ENCODE measurements around the gene UBE3B. TPM values are rescaled to one million over a fixed set of nuclear protein-coding genes. Genes with fewer than 3 reads are reported as not detected.

UBE3B gene
- total RNA-seq, 2 experiments from 2014 or later = 29.8 to 32.3 TPM

GRCh38 chr12:109451400-109451799 lies 26.0 kb upstream of the UBE3B start:
- intact Hi-C loops (cut with micrococcal nuclease) = no loop called here
- ChIA-PET CTCF (interaction anchor here (1.8 kb wide), 1 partner anchor 18 kb away, joined by 8 read pairs; no protein-coding TSS in a partner anchor), POLR2A (no interaction called here)
- Mint-ChIP-seq H3K36me3 (peaks cover 20% of the 10 kb centered on the region), H3K4me3 (no peak overlapping the region), H3K4me1 (ENCODE audit: low read depth) (no peaks in the 10 kb centered on the region), H3K27ac (no peak overlapping the region), H3K27me3 (no peaks in the 10 kb centered on the region), H3K9me3 (no peaks in the 10 kb centered on the region)
- no peak for DNase-seq

- DNase-seq = no peak
- ChIA-PET POLR2A (no interaction called here), CTCF (interaction anchor here (0.8 kb wide), 1 partner anchor 24 kb away, joined by 3 read pairs; no protein-coding TSS in a partner anchor)
- Mint-ChIP-seq H3K9me3 (no peaks in the 10 kb centered on the region), H3K27me3 (no peaks in the 10 kb centered on the region), H3K4me3 (no peak overlapping the region), H3K27ac (no peak overlapping the region), H3K36me3 (peaks cover 27% of the 10 kb centered on the region), H3K4me1 (ENCODE audit: low read depth) (no peaks in the 10 kb centered on the region)
- intact Hi-C loops (cut with micrococcal nuclease) = no loop called here
Observed at GRCh38 chr12:109452489-109452888, 24.9 kb upstream of the UBE3B start.

GRCh38 chr12:109455706-109456105 lies 21.7 kb upstream of the UBE3B start:
- H3K4me1 Mint-ChIP-seq (ENCODE audit: low read depth) = peaks cover 9% of the 10 kb centered on the region
- H3K4me3 Mint-ChIP-seq = no peak overlapping the region
- ChIA-PET POLR2A (interaction anchor here (0.7 kb wide), 1 partner anchor 69 kb away, joined by 5 read pairs; no protein-coding TSS in a partner anchor), CTCF (no interaction called here)
- H3K9me3 Mint-ChIP-seq = no peaks in the 10 kb centered on the region
- no peak for DNase-seq
- no peaks in the 10 kb centered on the region for H3K27me3 Mint-ChIP-seq
- peaks cover 31% of the 10 kb centered on the region for H3K36me3 Mint-ChIP-seq
- intact Hi-C loops (cut with micrococcal nuclease) = no loop called here
- no peak overlapping the region for H3K27ac Mint-ChIP-seq

- ChIA-PET POLR2A (no interaction called here), CTCF (interaction anchor here (1.1 to 1.3 kb wide), 2 partner anchors 25 to 27 kb away, joined by 3 to 5 read pairs; no protein-coding TSS in a partner anchor)
- peak overlapping the region; percentile 69 for H3K27ac Mint-ChIP-seq
- DNase-seq = peak; percentile 20
- intact Hi-C loops (cut with micrococcal nuclease) = no loop called here
- H3K9me3 Mint-ChIP-seq = no peaks in the 10 kb centered on the region
- H3K4me3 Mint-ChIP-seq = no peak overlapping the region
- H3K4me1 Mint-ChIP-seq (ENCODE audit: low read depth) = peaks cover 17% of the 10 kb centered on the region
- peaks cover 25% of the 10 kb centered on the region for H3K36me3 Mint-ChIP-seq
- H3K27me3 Mint-ChIP-seq = no peaks in the 10 kb centered on the region
Observed at GRCh38 chr12:109458086-109458485, 19.3 kb upstream of the UBE3B start.

- H3K4me3 Mint-ChIP-seq = no peak overlapping the region
- intact Hi-C loops (cut with micrococcal nuclease) = no loop called here
- no peaks in the 10 kb centered on the region for H3K9me3 Mint-ChIP-seq
- H3K27ac Mint-ChIP-seq = no peak overlapping the region
- POLR2A ChIA-PET = interaction anchor here (1.1 kb wide), 1 partner anchor 23 kb away, joined by 3 read pairs; no protein-coding TSS in a partner anchor
- H3K36me3 Mint-ChIP-seq = peaks cover 21% of the 10 kb centered on the region
- no peaks in the 10 kb centered on the region for H3K27me3 Mint-ChIP-seq
- peaks cover 24% of the 10 kb centered on the region for H3K4me1 Mint-ChIP-seq (ENCODE audit: low read depth)
- DNase-seq = no peak
- CTCF ChIA-PET = interaction anchor here (1.3 kb wide), 1 partner anchor 26 kb away, joined by 5 read pairs; no protein-coding TSS in a partner anchor
Observed at GRCh38 chr12:109458771-109459208, 18.6 kb upstream of the UBE3B start.

- ChIA-PET CTCF (no interaction called here), POLR2A (interaction anchor here (1.1 kb wide), 1 partner anchor 23 kb away, joined by 3 read pairs; no protein-coding TSS in a partner anchor)
- no peaks in the 10 kb centered on the region for H3K9me3 Mint-ChIP-seq
- H3K27ac Mint-ChIP-seq = no peak overlapping the region
- peaks cover 28% of the 10 kb centered on the region for H3K4me1 Mint-ChIP-seq (ENCODE audit: low read depth)
- DNase-seq = no peak
- no peaks in the 10 kb centered on the region for H3K27me3 Mint-ChIP-seq
- no peak overlapping the region for H3K4me3 Mint-ChIP-seq
- intact Hi-C loops (cut with micrococcal nuclease) = no loop called here
- H3K36me3 Mint-ChIP-seq = peaks cover 19% of the 10 kb centered on the region
Observed at GRCh38 chr12:109459247-109459646, 18.2 kb upstream of the UBE3B start.

GRCh38 chr12:109460538-109460937 lies 16.9 kb upstream of the UBE3B start:
- Mint-ChIP-seq H3K36me3 (peaks cover 14% of the 10 kb centered on the region), H3K4me1 (ENCODE audit: low read depth) (peaks cover 36% of the 10 kb centered on the region), H3K9me3 (no peaks in the 10 kb centered on the region), H3K27me3 (no peaks in the 10 kb centered on the region), H3K4me3 (no peak overlapping the region), H3K27ac (no peak overlapping the region)
- intact Hi-C loops (cut with micrococcal nuclease) = no loop called here
- DNase-seq = no peak
- CTCF ChIA-PET = interaction anchor here (3.6 kb wide), 1 partner anchor 27 kb away, joined by 15 read pairs; no protein-coding TSS in a partner anchor
- POLR2A ChIA-PET = no interaction called here

- Mint-ChIP-seq H3K36me3 (peaks cover 14% of the 10 kb centered on the region), H3K9me3 (no peaks in the 10 kb centered on the region), H3K27ac (no peak overlapping the region), H3K4me3 (no peak overlapping the region), H3K4me1 (ENCODE audit: low read depth) (peaks cover 42% of the 10 kb centered on the region), H3K27me3 (no peaks in the 10 kb centered on the region)
- no peak for DNase-seq
- POLR2A ChIA-PET = no interaction called here
- CTCF ChIA-PET = interaction anchor here (3.6 kb wide), 1 partner anchor 28 kb away, joined by 15 read pairs; no protein-coding TSS in a partner anchor
- intact Hi-C loops (cut with micrococcal nuclease) = no loop called here
Observed at GRCh38 chr12:109461049-109461845, 16.2 kb upstream of the UBE3B start.

GRCh38 chr12:109461846-109462756 lies 15.3 kb upstream of the UBE3B start:
- DNase-seq = no peak
- Mint-ChIP-seq H3K36me3 (peaks cover 12% of the 10 kb centered on the region), H3K4me3 (no peak overlapping the region), H3K27ac (no peak overlapping the region), H3K27me3 (no peaks in the 10 kb centered on the region), H3K4me1 (ENCODE audit: low read depth) (peaks cover 43% of the 10 kb centered on the region), H3K9me3 (no peaks in the 10 kb centered on the region)
- intact Hi-C loops (cut with micrococcal nuclease) = loop anchor here (2.0 kb wide), 1 partner anchor 15 kb away; the partner anchor contains the start of genes KCTD10 and UBE3B
- ChIA-PET POLR2A (no interaction called here), CTCF (interaction anchor here (1.4 to 3.6 kb wide), 2 partner anchors 28 to 34 kb away, joined by 4 to 15 read pairs; no protein-coding TSS in a partner anchor)

GRCh38 chr12:109462868-109463692 lies 14.4 kb upstream of the UBE3B start:
- Mint-ChIP-seq H3K27ac (no peak overlapping the region), H3K9me3 (no peaks in the 10 kb centered on the region), H3K4me1 (ENCODE audit: low read depth) (peaks cover 41% of the 10 kb centered on the region), H3K36me3 (peaks cover 8% of the 10 kb centered on the region), H3K27me3 (no peaks in the 10 kb centered on the region), H3K4me3 (no peak overlapping the region)
- intact Hi-C loops (cut with micrococcal nuclease) = loop anchor here (2.0 kb wide), 1 partner anchor 14 kb away; the partner anchor contains the start of genes KCTD10 and UBE3B
- no peak for DNase-seq
- POLR2A ChIA-PET = no interaction called here
- CTCF ChIA-PET = interaction anchor here (0.8 to 3.6 kb wide), 4 partner anchors 29 to 312 kb away, joined by 3 to 15 read pairs (median 4); no protein-coding TSS in a partner anchor

- no peaks in the 10 kb centered on the region for H3K27me3 Mint-ChIP-seq
- H3K9me3 Mint-ChIP-seq = no peaks in the 10 kb centered on the region
- POLR2A ChIA-PET = no interaction called here
- CTCF ChIA-PET = interaction anchor here (0.8 to 3.6 kb wide), 4 partner anchors 30 to 311 kb away, joined by 3 to 15 read pairs (median 4); no protein-coding TSS in a partner anchor
- no peak overlapping the region for H3K4me3 Mint-ChIP-seq
- DNase-seq = no peak
- no peak overlapping the region for H3K27ac Mint-ChIP-seq
- peaks cover 11% of the 10 kb centered on the region for H3K36me3 Mint-ChIP-seq
- intact Hi-C loops (cut with micrococcal nuclease) = loop anchor here (2.0 kb wide), 1 partner anchor 13 kb away; the partner anchor contains the start of genes KCTD10 and UBE3B
- peaks cover 36% of the 10 kb centered on the region for H3K4me1 Mint-ChIP-seq (ENCODE audit: low read depth)
Observed at GRCh38 chr12:109463756-109464155, 13.7 kb upstream of the UBE3B start.
